HG02981 (cell line): ENCODE measurements around the gene IFI6.
"Not testable (repeated sequence)": the region's sequence is repeated elsewhere in the genome, so short reads cannot be mapped to it uniquely, and the experiment has no call there.

Experiments
- ATAC-seq: cut with Tn5 transposase; IDR thresholded peaks from one replicate; pipeline ENCODE4 v1.9.1; 2021; ENCODE audit warnings: mild to moderate bottlenecking, moderate library complexity; ENCODE audit not compliant: unreplicated experiment

Gene IFI6

GRCh38 chr1:27671964-27672749 is at the start of gene IFI6:
Gene IFI6, minus strand, starts transcription at chr1:27672192. Its CDS starts 2,878 bp downstream, at chr1:27669314.
- ATAC-seq = peak; percentile 87

GRCh38 chr1:27719286-27720251 is 47.6 kb upstream of the IFI6 start:
- no peak for ATAC-seq

- ATAC-seq = no peak
Measured at GRCh38 chr1:27716262-27716895, 44.4 kb upstream of the IFI6 start.

- no peak for ATAC-seq
Measured at GRCh38 chr1:27713869-27714513, 42.0 kb upstream of the IFI6 start.

- no peak for ATAC-seq
Measured at GRCh38 chr1:27713139-27713725, 41.2 kb upstream of the IFI6 start.

GRCh38 chr1:27710574-27710973 is 38.6 kb upstream of the IFI6 start:
- no peak for ATAC-seq

GRCh38 chr1:27705545-27705944 is 33.6 kb upstream of the IFI6 start:
- no peak for ATAC-seq

GRCh38 chr1:27704958-27705357 is 33.0 kb upstream of the IFI6 start:
- no peak for ATAC-seq

- not testable (repeated sequence) for ATAC-seq
Measured at GRCh38 chr1:27696835-27697234, 24.8 kb upstream of the IFI6 start.

GRCh38 chr1:27690183-27690582 is 18.2 kb upstream of the IFI6 start:
- ATAC-seq = no peak

GRCh38 chr1:27689423-27690173 is 17.6 kb upstream of the IFI6 start:
- no peak for ATAC-seq

GRCh38 chr1:27687906-27688305 is 15.9 kb upstream of the IFI6 start:
- no peak for ATAC-seq

GRCh38 chr1:27686223-27686990 is 14.4 kb upstream of the IFI6 start:
- ATAC-seq = no peak

- no peak for ATAC-seq
Measured at GRCh38 chr1:27684176-27684575, 12.2 kb upstream of the IFI6 start.

GRCh38 chr1:27682351-27682944 is 10.5 kb upstream of the IFI6 start:
- ATAC-seq = no peak

- ATAC-seq = not testable (repeated sequence)
Measured at GRCh38 chr1:27681580-27681979, 9.6 kb upstream of the IFI6 start.

GRCh38 chr1:27680225-27680791 is 8.3 kb upstream of the IFI6 start:
- ATAC-seq = not testable (repeated sequence)

- ATAC-seq = no peak
Measured at GRCh38 chr1:27678747-27679146, 6.8 kb upstream of the IFI6 start.
